ENCODE results near the gene JUN.
A peak's percentile ranks its signal among the peaks of the same experiment; 100 is the strongest.

The JUN gene

GRCh38 chr1:58745666-58746065, 38.2 kb downstream of the JUN start:
- TF ChIP-seq, protein P1, sequence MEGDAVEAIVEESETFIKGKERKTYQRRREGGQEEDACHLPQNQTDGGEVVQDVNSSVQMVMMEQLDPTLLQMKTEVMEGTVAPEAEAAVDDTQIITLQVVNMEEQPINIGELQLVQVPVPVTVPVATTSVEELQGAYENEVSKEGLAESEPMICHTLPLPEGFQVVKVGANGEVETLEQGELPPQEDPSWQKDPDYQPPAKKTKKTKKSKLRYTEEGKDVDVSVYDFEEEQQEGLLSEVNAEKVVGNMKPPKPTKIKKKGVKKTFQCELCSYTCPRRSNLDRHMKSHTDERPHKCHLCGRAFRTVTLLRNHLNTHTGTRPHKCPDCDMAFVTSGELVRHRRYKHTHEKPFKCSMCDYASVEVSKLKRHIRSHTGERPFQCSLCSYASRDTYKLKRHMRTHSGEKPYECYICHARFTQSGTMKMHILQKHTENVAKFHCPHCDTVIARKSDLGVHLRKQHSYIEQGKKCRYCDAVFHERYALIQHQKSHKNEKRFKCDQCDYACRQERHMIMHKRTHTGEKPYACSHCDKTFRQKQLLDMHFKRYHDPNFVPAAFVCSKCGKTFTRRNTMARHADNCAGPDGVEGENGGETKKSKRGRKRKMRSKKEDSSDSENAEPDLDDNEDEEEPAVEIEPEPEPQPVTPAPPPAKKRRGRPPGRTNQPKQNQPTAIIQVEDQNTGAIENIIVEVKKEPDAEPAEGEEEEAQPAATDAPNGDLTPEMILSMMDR (conservative IDR thresholded peaks at IDR 0.05; ENCODE audit: low read length) = no peak
- no peak for DNase-seq (ENCODE audit: low read depth)

GRCh38 chr1:58745117-58745516, 38.7 kb downstream of the JUN start:
- no peak for DNase-seq (ENCODE audit: low read depth)
- TF ChIP-seq, protein P1 (conservative IDR thresholded peaks at IDR 0.05; ENCODE audit: low read length) = no peak
- no peak overlapping the region for H3K4me3 ChIP-seq (ENCODE audit: low read length)

More at GRCh38 chr1:58745666-58746065, 38.2 kb downstream of the JUN start:
- H3K4me3 ChIP-seq (ENCODE audit: low read length) = no peak overlapping the region

GRCh38 chr1:58741678-58742553, 41.9 kb downstream of the JUN start:
- peak; percentile 36 for DNase-seq (ENCODE audit: low read depth)
- TF ChIP-seq, protein P1 (conservative IDR thresholded peaks at IDR 0.05; ENCODE audit: low read length) = no peak
- H3K4me3 ChIP-seq (ENCODE audit: low read length) = no peak overlapping the region

DNA sequence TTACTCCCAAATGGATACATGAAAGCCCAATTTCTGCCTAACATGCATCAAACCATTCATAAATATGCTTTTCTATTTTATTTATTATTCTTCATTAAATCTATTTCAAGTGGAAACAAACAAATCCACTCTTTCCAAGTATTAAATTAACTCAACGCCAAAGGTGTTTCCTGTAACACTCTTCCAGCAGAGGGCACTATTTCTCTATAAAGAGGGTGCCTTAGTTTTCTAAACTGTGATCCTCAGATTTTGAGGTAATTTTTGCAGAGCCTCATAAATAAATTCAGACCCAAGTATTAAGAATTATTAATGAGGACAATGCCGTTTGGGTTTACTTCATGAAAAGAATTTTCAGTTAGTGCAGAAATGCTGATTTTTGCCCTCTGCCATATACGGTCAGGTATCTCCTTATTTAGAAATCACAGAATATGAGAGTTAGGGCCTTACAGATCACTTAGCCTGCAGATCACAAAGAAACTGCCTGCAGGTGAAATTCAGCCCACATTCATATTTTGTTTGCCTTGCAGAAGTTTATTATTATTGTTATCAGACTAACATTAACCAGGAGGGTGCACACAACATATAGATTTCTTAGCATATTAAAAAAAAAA, 43.9 kb downstream of the JUN start:
- DNase-seq (ENCODE audit: low read depth) = peak; percentile 61
- H3K4me3 ChIP-seq (ENCODE audit: low read length) = no peak overlapping the region
- TF ChIP-seq, protein P1 (conservative IDR thresholded peaks at IDR 0.05; ENCODE audit: low read length) = peak; percentile 89

DNA sequence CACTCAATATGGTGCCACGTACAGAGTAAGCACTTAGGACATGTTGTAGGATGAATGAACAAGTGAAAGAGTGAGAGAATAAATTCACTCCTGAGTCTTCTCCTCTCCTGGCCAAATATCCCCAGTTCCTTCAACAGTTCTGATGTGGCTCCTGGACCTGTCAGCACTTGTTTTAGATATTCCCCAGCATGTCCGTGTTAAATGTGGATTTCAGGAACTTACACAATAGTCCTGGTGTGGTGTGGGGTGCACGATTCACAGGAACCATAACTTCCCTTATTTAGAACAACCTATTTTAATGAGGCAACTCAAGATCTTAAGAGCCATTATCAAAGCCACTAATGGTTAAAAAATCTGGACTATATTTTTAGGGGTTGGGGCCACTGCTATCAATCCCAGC, 45.0 kb downstream of the JUN start:
- TF ChIP-seq, protein P1 (conservative IDR thresholded peaks at IDR 0.05; ENCODE audit: low read length) = no peak
- H3K4me3 ChIP-seq (ENCODE audit: low read length) = no peak overlapping the region
- no peak for DNase-seq (ENCODE audit: low read depth)

GRCh38 chr1:58735586-58735985, 48.3 kb downstream of the JUN start:
- no peak for DNase-seq (ENCODE audit: low read depth)
- no peak overlapping the region for H3K4me3 ChIP-seq (ENCODE audit: low read length)
- TF ChIP-seq, protein P1 (conservative IDR thresholded peaks at IDR 0.05; ENCODE audit: low read length) = no peak

- no peak overlapping the region for H3K4me3 ChIP-seq (ENCODE audit: low read length)
- TF ChIP-seq, protein P1 (conservative IDR thresholded peaks at IDR 0.05; ENCODE audit: low read length) = no peak
- DNase-seq (ENCODE audit: low read depth) = no peak
Measured at GRCh38 chr1:58734630-58735029, 49.2 kb downstream of the JUN start.
